K562 (cell line): ENCODE results near the gene PTPRT. TPM values are rescaled to one million over a fixed set of nuclear protein-coding genes. Genes with fewer than 3 reads are reported as not detected.

ENCODE experiments used
- ATAC-seq: fragments of 200-7000 bp; cut with Tn5 transposase; 3 replicates; pipeline ENCODE4 v1.9.1; 2020; ENCODE audit warnings: moderate library complexity
- BruUV-seq: library from RNA; stranded (reverse); fragments of 400-500 nt; replicated peaks from 2 replicates; lab custom pipeline; 2021; lab: Mats Ljungman, UMichigan
- CTCF ChIA-PET: fragments of 300-600 bp; formaldehyde crosslinking; extraction: SDS; loops from one replicate; lab custom pipeline; 2021; ENCODE audit warnings: low intra/inter-chr PET ratio; lab: Yijun Ruan, JAX
- POLR2A ChIA-PET: fragments of 300-600, 350-650 bp; sonication (Branson Sonifier 250); formaldehyde crosslinking; extraction: SDS; loops from one replicate; lab custom pipeline; 2021; ENCODE audit warnings: antibody characterized with exemption, inconsistent platforms; lab: Yijun Ruan, JAX
- DNase-seq, 4 experiments: peaks; one replicate each; pipeline versions ENCODE4 v3.0.0 to v3.0.0-alpha.2; 2011 to 2018; ENCODE audit warnings: low spot score in 3 of 4, mixed read lengths in 3 of 4; ENCODE audit errors: extremely low read depth in 1 of 4
- FAIRE-seq: peaks from 2 replicates; lab custom pipeline; 2011; peaks lifted over from hg19 to GRCh38; lab: Jason Lieb, UNC
- H2AFZ ChIP-seq: 2 replicates; pipeline ENCODE4 v1.6.0; 2011; ENCODE audit warnings: low read depth, low read length, control low read depth, inconsistent platforms
- H3K27ac ChIP-seq: fragments of 200-600 bp; 3 replicates; pipeline ENCODE4 v1.8.0; 2011; ENCODE audit warnings: low read depth, mild to moderate bottlenecking, control low read depth, inconsistent platforms, low read length, moderate library complexity, mixed read lengths; ENCODE audit errors: extremely low read depth
- H3K27me3 ChIP-seq, 2 experiments: fragments of 300-600 bp in 1 of 2; 2 replicates in 1 of 2; 3 replicates in 1 of 2; pipeline versions ENCODE4 v1.6.0 to v1.8.0; 2011; ENCODE audit warnings: inconsistent platforms in 2 of 2, low read length in 2 of 2, mild to moderate bottlenecking in 1 of 2, mixed read lengths in 1 of 2, moderate library complexity in 1 of 2; ENCODE audit not compliant: control insufficient read depth in 2 of 2, insufficient read depth in 2 of 2
- H3K36me3 ChIP-seq: fragments of 300-600 bp; 3 replicates; pipeline ENCODE4 v1.8.0; 2011; ENCODE audit warnings: mild to moderate bottlenecking, low read length, inconsistent platforms; ENCODE audit not compliant: control insufficient read depth, insufficient read depth
- H3K4me1 ChIP-seq, 2 experiments: fragments of 200-600 bp in 1 of 2; replicated peaks in 1 of 2; 2 replicates in 1 of 2; 3 replicates in 1 of 2; pipeline versions ENCODE4 v1.5.1 to v1.8.0; 2011; ENCODE audit warnings: inconsistent platforms in 2 of 2, low read length in 2 of 2, mild to moderate bottlenecking in 1 of 2, mixed read lengths in 1 of 2, moderate library complexity in 1 of 2; ENCODE audit not compliant: control insufficient read depth in 2 of 2, insufficient read depth in 2 of 2
- H3K4me2 ChIP-seq: 2 replicates; pipeline ENCODE4 v1.6.1; 2011; ENCODE audit warnings: low read length, control low read depth, inconsistent platforms, mixed read lengths; ENCODE audit not compliant: insufficient read depth
- H3K4me3 ChIP-seq: fragments of 200-600 bp; sonication (generic), shearing (Covaris generic); 2 replicates; pipeline ENCODE4 v1.5.1; 2016; ENCODE audit warnings: control low read depth, inconsistent platforms
- H3K79me2 ChIP-seq: fragments of 200-600 bp; 3 replicates; pipeline ENCODE4 v1.8.0; 2011; ENCODE audit warnings: low read length, inconsistent platforms; ENCODE audit not compliant: control insufficient read depth, insufficient read depth
- H3K9ac ChIP-seq, 2 experiments: 2 replicates each; pipeline versions ENCODE4 v1.6.0 to v1.6.1; 2011; ENCODE audit warnings: low read depth in 2 of 2, low read length in 2 of 2, control low read depth in 1 of 2, inconsistent platforms in 1 of 2, mild to moderate bottlenecking in 1 of 2, mixed read lengths in 1 of 2; ENCODE audit not compliant: insufficient read depth in 1 of 2
- H3K9me1 ChIP-seq: one replicate; pipeline ENCODE4 v1.6.0; 2011; ENCODE audit warnings: inconsistent platforms, mild to moderate bottlenecking, low read length, moderate library complexity; ENCODE audit not compliant: control insufficient read depth, insufficient read depth
- H3K9me3 ChIP-seq: replicated peaks from 2 replicates; pipeline ENCODE4 v1.5.1; 2011; ENCODE audit warnings: low read depth, low read length, inconsistent platforms; ENCODE audit not compliant: control insufficient read depth, insufficient read depth
- H4K20me1 ChIP-seq: replicated peaks from 2 replicates; pipeline ENCODE4 v1.6.1; 2011; ENCODE audit warnings: low read length, inconsistent platforms, mixed read lengths; ENCODE audit not compliant: control insufficient read depth, insufficient read depth
- CHD4 ChIP-seq: fragments of 200-600 bp; sonication (generic); IDR thresholded peaks from 3 replicates; pipeline ENCODE4 v1.6.1; 2012; ENCODE audit warnings: low read depth, mild to moderate bottlenecking, mixed read lengths, low read length, inconsistent platforms; ENCODE audit not compliant: insufficient read depth, insufficient replicate concordance, poor library complexity, severe bottlenecking
- KLF10 ChIP-seq: fragments of 250-450 bp; sonication (Bioruptor Pico); IDR thresholded peaks from 2 replicates; pipeline ENCODE4 v1.6.1; 2021; ENCODE audit warnings: matching md5 sums
- PRPF4 ChIP-seq: fragments of 200-400 bp; formaldehyde crosslinking; IDR thresholded peaks from one replicate; pipeline ENCODE4 v1.6.1; 2017; ENCODE audit warnings: low read length, low read depth, mild to moderate bottlenecking; ENCODE audit not compliant: insufficient read depth, poor library complexity, severe bottlenecking
- TAF9B ChIP-seq: fragments of 450-650 bp; IDR thresholded peaks from 2 replicates; pipeline ENCODE4 v1.6.1; 2018; ENCODE audit warnings: mild to moderate bottlenecking; ENCODE audit not compliant: partially characterized antibody
- ZMIZ1 ChIP-seq, 2 experiments: fragments of 150-350 bp in 1 of 2; IDR thresholded peaks; 2 replicates each; pipeline ENCODE4 v1.6.1; 2012 to 2016; ENCODE audit warnings: low read depth in 2 of 2, low read length in 2 of 2, mild to moderate bottlenecking in 1 of 2, moderate library complexity in 1 of 2
- ZNF224 ChIP-seq: sonication (generic); formaldehyde crosslinking; IDR thresholded peaks from 2 replicates; pipeline ENCODE4 v1.8.0; 2022; ENCODE audit warnings: mild to moderate bottlenecking, missing genetic modification reagents
- WGBS: fragments of 100-300 bp; shearing (Covaris generic); methylation state at CpG from one replicate; pipeline ENCODE4 v1.1.6; 2016; ENCODE audit warnings: low coverage, mixed read lengths; ENCODE audit not compliant: insufficient coverage; ENCODE audit errors: missing lambda C conversion rate; 5-methylcytosine and 5-hydroxymethylcytosine counted together
- in situ Hi-C: fragments of 300-500 bp; cut with MboI; formaldehyde crosslinking; loops from 4 replicates; pipeline ENCODE4 v1.15.0; 2018; ENCODE audit warnings: inconsistent platforms, mixed read lengths
- intact Hi-C: fragments of 100-400 bp; cut with micrococcal nuclease; formaldehyde crosslinking; loops from 2 replicates; pipeline ENCODE4 v1.14.2; 2022
- polyA plus RNA-seq, 8 experiments: library from polyadenylated mRNA; depleted of rRNA in 4 of 8; stranded (reverse) in 5 of 8; unstranded in 3 of 8; fragments of >200 nt; fragmentation: Nextera tagmentation in 2 of 8; fragmentation: Illumina TruSeq in 1 of 8; extraction: Ambion mirVana in 2 of 8; extraction: Trizol in 1 of 8; gene quantifications; 2 replicates each; pipeline versions ENCODE4 v1.2.1 to v1.2.3, GENCODE V29; 2011 to 2014; ENCODE audit warnings: inconsistent platforms in 1 of 8, missing spikeins in 1 of 8
- total RNA-seq, 7 experiments: library from RNA; depleted of rRNA in 6 of 7; stranded (reverse); fragments of >200 nt in 6 of 7; fragmentation: Illumina TruSeq in 2 of 7; extraction: Trizol in 2 of 7; gene quantifications; 2 replicates each; pipeline versions ENCODE4 v1.2.1 to v1.2.3, GENCODE V29; 2011 to 2021; ENCODE audit warnings: low replicate concordance in 1 of 7

Gene PTPRT
- total and polyA plus RNA-seq, 9 of the 15 experiments (the other 6 are each of a cell fraction or from before 2014, with no cell fraction given): not detected

- ATAC-seq: no peak
- no peak overlapping the region for H3K27ac ChIP-seq
- DNase-seq: no peak
- in situ Hi-C loops (no loop called here), intact Hi-C loops (no loop called here)
- no peak for FAIRE-seq
- H3K27me3 ChIP-seq: no peaks in the 10 kb centered on the region
- no peaks in the 10 kb centered on the region for H3K4me1 ChIP-seq
- H3K4me3 ChIP-seq: no peak overlapping the region
- H3K9ac ChIP-seq: no peak overlapping the region
- TF ChIP-seq KLF10 (CRISPR knock-in tag) (no peak), ZNF224 (CRISPR knock-in tag) (no peak), PRPF4 (no peak), TAF9B (no peak), ZMIZ1 (IDR thresholded peaks at IDR 0.05; ENCODE audit: low read depth in 2 of 2, low read length in 2 of 2) (no peak), CHD4 (no peak)
- H3K9me1 ChIP-seq: no peaks in the 10 kb centered on the region
- H4K20me1 ChIP-seq: no peaks in the 10 kb centered on the region
- BruUV-seq: no TSS peak
- H3K79me2 ChIP-seq: no peaks in the 10 kb centered on the region
- H3K36me3 ChIP-seq: no peaks in the 10 kb centered on the region
- H2AFZ ChIP-seq: no peak overlapping the region
- ChIA-PET CTCF (no interaction called here), POLR2A (no interaction called here)
- H3K9me3 ChIP-seq: no peaks in the 10 kb centered on the region
- WGBS: 0% methylated on average over 1 of the region's 1 CpG
- H3K4me2 ChIP-seq: no peak overlapping the region
These were observed 482.9 kb downstream of the PTPRT start for GRCh38 chr20:42706759-42707158.
